ENCODE data around the gene NUAK2. TPM values are rescaled to one million over a fixed set of nuclear protein-coding genes. Genes with fewer than 3 reads are reported as not detected.

NUAK2 gene
- total and polyA plus RNA-seq, 3 donors from 2014 or later = 7.2 to 19.6 (median 13.4) TPM

DNA sequence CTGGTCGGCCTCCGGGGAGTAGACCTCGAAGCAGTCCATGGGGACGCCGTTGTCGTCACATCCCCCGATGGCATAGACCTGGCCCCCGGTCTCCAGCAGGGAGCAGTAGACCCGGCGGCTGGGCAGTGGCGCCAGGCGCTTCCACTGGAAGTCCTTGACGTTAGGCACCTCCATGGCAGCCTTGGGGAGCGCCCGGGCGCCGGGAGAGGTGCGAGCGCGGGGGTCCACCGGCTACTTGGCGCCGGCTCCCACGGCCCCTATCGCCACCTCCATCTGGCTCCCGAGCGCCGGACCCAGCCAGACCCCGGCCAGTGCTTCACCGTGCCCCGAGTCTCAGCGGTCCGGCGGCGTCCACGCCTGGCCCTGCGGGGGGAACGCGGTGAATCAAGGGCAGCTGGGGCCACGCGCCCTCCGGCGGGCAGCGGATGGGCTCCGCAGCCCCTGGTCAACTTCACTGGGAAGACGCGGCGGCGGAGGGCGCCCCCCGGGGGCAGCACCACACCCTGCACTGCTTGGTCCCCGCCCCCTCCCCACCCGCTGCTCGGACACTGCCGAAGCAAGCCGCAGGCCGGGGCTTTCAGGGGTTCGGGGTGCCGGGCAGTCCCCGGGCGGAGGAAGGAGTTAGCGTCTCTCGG is 22.0 kb upstream of the NUAK2 start:
- 4 to 24% methylated on average over 8 to 40 of the region's 63 CpGs for WGBS, 2 donors
- intact Hi-C loops (cut with DNase I; ENCODE audit: low total_unique reads) = no loop called here
- Histone ChIP-seq H3K9me3 (no peaks in the 10 kb centered on the region), H3K27me3 (no peaks in the 10 kb centered on the region), H3K27ac (peak overlapping the region in 1 of 2 donors; percentile 25), H3K4me3 (peak overlapping the region; percentile 36 to 63), H3K4me1 (peaks cover 17% of the 10 kb centered on the region), H3K36me3 (ENCODE audit: low read depth, missing control alignments) (no peaks in the 10 kb centered on the region)
- peak; percentile 62 for DNase-seq
- TF ChIP-seq, protein P1, sequence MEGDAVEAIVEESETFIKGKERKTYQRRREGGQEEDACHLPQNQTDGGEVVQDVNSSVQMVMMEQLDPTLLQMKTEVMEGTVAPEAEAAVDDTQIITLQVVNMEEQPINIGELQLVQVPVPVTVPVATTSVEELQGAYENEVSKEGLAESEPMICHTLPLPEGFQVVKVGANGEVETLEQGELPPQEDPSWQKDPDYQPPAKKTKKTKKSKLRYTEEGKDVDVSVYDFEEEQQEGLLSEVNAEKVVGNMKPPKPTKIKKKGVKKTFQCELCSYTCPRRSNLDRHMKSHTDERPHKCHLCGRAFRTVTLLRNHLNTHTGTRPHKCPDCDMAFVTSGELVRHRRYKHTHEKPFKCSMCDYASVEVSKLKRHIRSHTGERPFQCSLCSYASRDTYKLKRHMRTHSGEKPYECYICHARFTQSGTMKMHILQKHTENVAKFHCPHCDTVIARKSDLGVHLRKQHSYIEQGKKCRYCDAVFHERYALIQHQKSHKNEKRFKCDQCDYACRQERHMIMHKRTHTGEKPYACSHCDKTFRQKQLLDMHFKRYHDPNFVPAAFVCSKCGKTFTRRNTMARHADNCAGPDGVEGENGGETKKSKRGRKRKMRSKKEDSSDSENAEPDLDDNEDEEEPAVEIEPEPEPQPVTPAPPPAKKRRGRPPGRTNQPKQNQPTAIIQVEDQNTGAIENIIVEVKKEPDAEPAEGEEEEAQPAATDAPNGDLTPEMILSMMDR (IDR thresholded peaks at IDR 0.05) = no peak
- no peak for TF ChIP-seq POLR2A (IDR thresholded peaks at IDR 0.05)

DNA sequence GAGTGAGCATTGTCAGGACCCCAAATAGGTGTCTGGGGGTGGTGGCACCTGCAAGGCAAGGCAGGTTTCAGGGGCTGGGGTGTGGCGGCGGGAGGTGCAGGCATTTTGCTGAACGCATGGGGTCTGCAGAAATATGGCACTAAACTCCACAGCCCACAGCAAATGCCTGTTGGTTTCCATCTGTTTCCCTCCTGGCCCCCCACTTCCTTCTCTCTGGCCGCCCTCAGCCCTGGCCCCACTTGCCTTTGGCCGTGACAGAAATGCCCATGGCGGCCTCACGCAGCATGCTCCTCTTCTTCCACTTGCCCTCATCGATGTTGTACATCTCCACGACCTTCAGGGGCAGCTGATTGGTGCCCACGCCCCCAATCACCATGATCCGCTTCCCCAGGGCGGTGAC is 21.4 kb upstream of the NUAK2 start:
- Histone ChIP-seq H3K4me1 (peaks cover 17% of the 10 kb centered on the region), H3K27me3 (no peaks in the 10 kb centered on the region), H3K27ac (no peak overlapping the region), H3K4me3 (peak overlapping the region in 1 of 2 donors; percentile 63), H3K9me3 (no peaks in the 10 kb centered on the region), H3K36me3 (ENCODE audit: low read depth, missing control alignments) (no peaks in the 10 kb centered on the region)
- DNase-seq = no peak
- intact Hi-C loops (cut with DNase I; ENCODE audit: low total_unique reads) = no loop called here
- 66 to 68% methylated on average over 9 to 12 of the region's 12 CpGs for WGBS, 2 donors
- TF ChIP-seq, protein P1 (IDR thresholded peaks at IDR 0.05) = no peak
- TF ChIP-seq POLR2A (IDR thresholded peaks at IDR 0.05) = no peak

DNA sequence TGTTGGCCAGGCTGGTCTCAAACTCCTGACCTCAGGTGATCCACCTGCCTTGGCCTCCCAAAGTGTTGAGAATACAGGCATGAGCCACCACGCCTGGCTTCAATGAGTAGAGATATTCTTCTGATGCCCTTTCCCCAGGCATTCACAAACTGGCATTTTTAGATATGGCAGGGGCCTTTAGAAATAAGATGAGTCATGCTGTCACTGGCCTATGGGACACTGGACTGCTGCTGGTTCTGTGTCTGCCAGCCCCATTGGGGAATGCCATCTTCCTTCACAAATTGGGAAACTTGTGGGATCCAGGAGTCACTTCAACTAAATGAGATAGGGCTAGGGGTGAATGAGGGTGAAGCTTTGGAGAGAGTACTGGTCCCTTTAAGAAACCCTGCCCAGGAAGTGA is 19.1 kb upstream of the NUAK2 start:
- no peaks in the 10 kb centered on the region for H3K9me3 ChIP-seq
- no peak for TF ChIP-seq POLR2A (IDR thresholded peaks at IDR 0.05)
- TF ChIP-seq, protein P1 (IDR thresholded peaks at IDR 0.05) = no peak
- 79 to 88% methylated on average over 1 of the region's 1 CpG for WGBS, 2 donors
- intact Hi-C loops (cut with DNase I; ENCODE audit: low total_unique reads) = no loop called here
- no peak overlapping the region for H3K27ac ChIP-seq
- no peaks in the 10 kb centered on the region for H3K36me3 ChIP-seq (ENCODE audit: low read depth, missing control alignments)
- no peaks in the 10 kb centered on the region for H3K27me3 ChIP-seq
- no peak overlapping the region for H3K4me3 ChIP-seq
- H3K4me1 ChIP-seq = peaks cover 17% of the 10 kb centered on the region
- DNase-seq = no peak

DNA sequence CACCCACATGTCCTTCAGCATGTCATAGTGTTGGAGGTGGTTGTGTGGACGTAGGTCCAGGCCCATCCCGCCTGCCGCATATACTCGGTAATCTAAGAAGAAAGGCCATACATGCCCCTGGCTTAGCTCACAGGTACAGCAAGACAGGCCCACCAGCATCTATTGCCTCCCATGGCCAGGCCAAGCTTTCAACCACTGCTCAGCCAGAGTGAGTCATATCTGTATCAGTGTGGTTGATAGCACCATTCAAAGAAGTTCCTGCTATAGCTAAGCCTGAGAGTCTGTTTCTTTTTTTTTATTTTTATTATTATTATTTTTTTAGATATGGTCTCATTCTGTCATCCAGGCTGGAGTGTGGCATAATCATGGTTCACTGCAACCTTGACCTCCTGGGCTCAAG is 18.2 kb upstream of the NUAK2 start:
- Histone ChIP-seq H3K36me3 (ENCODE audit: low read depth, missing control alignments) (no peaks in the 10 kb centered on the region), H3K27ac (no peak overlapping the region)
- WGBS, 2 donors = 83 to 93% methylated on average over 3 to 4 of the region's 4 CpGs

More for the DNA sequence above, 18.2 kb upstream of the NUAK2 start:
- Histone ChIP-seq H3K4me1 (peaks cover 17% of the 10 kb centered on the region), H3K4me3 (no peak overlapping the region), H3K27me3 (no peaks in the 10 kb centered on the region), H3K9me3 (no peaks in the 10 kb centered on the region)
- no peak for DNase-seq
- intact Hi-C loops (cut with DNase I; ENCODE audit: low total_unique reads) = loop anchor here (10.0 kb wide), 1 partner anchor 145 kb away; no protein-coding TSS in a partner anchor
- no peak for TF ChIP-seq POLR2A (IDR thresholded peaks at IDR 0.05)
- TF ChIP-seq, protein P1 (IDR thresholded peaks at IDR 0.05) = no peak
